ENCODE measurements around the gene LSAMP. TPM values are rescaled to one million over a fixed set of nuclear protein-coding genes. Genes with fewer than 3 reads are reported as not detected.

LSAMP gene
- total RNA-seq, 2 donors from 2014 or later: 1.9 to 5.4 TPM

DNA sequence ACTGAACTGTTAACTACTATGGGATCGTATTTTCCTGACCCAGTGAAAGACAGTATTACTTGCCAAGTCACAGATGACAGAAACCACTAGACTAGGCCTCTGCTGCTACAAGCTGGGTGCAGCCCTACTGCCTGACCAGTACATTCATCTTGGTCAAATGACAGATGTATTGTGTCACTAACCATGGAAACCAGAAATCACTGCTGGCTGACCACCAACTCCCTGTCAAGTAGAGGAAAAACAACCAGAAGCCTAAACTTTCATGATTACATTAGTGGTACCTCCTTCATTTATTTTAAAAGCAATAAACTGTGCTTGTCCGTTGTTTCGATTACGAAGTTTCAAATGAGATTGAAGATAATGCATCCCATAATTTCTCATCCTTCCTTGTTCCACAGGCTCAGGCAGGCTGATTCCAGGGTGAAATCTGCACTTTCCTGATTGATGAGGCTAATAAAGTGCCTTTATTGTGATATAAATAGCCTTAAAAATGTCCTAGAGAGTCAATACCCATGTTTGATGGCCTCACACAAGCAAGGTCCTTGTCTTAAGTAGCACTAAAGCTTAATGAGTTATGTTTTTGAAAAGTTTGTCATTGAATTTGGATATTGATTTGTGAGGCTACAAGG, 309.7 kb downstream of the LSAMP start:
- TF ChIP-seq, protein P1, sequence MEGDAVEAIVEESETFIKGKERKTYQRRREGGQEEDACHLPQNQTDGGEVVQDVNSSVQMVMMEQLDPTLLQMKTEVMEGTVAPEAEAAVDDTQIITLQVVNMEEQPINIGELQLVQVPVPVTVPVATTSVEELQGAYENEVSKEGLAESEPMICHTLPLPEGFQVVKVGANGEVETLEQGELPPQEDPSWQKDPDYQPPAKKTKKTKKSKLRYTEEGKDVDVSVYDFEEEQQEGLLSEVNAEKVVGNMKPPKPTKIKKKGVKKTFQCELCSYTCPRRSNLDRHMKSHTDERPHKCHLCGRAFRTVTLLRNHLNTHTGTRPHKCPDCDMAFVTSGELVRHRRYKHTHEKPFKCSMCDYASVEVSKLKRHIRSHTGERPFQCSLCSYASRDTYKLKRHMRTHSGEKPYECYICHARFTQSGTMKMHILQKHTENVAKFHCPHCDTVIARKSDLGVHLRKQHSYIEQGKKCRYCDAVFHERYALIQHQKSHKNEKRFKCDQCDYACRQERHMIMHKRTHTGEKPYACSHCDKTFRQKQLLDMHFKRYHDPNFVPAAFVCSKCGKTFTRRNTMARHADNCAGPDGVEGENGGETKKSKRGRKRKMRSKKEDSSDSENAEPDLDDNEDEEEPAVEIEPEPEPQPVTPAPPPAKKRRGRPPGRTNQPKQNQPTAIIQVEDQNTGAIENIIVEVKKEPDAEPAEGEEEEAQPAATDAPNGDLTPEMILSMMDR (IDR thresholded peaks at IDR 0.05): no peak
- Histone ChIP-seq H3K27me3 (replicated peaks; ENCODE audit: insufficient read depth) (no peaks in the 10 kb centered on the region), H3K9me3 (no peaks in the 10 kb centered on the region), H3K4me1 (ENCODE audit: control insufficient read depth in 1 of 2, low read depth in 2 of 2) (no peaks in the 10 kb centered on the region), H3K4me3 (no peak overlapping the region), H3K27ac (no peak overlapping the region), H3K36me3 (no peaks in the 10 kb centered on the region)
- ATAC-seq (ENCODE audit: insufficient number of reproducible peaks, low FRiP score, low read depth) (no peak), DNase-seq (ENCODE audit: low spot score) (no peak)

DNA sequence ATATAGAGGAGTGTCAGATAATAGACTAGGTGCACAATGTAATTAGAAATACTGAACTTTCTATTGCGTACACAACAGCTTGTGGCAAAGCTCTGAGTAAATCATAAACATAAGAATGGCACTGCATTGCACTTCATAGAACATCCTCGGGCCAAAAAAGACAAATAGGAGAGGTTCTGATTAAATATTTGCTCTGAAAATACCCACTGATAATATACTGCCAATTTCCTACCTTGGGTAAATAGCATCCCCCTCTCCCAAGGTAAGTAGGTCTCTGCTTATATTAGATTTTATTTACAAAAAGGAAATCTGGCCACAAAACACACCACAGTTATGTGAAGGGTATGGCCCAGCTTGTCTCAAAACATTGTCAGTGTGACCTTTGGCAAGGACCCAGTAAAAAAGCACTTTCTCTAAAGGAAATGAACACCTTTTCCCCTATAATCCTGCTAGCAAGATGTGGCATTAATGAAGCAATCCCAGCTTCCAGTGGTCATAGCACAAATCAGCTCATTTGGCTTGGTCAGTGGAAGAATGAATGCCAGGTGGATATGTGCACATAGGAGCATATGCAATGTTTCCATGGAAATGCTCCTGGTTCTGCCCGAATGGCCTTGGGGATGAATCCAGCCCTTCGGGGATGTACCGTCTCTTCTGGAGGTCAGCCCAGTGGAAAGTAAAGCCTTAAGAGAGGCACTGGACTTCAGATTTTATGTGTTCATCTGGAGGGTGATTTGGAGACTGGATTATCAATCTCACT, 315.9 kb downstream of the LSAMP start:
- no peak overlapping the region for H3K4me3 ChIP-seq
- DNase-seq (ENCODE audit: low spot score): no peak
- no peak overlapping the region for H3K27ac ChIP-seq
- no peaks in the 10 kb centered on the region for H3K27me3 ChIP-seq (replicated peaks; ENCODE audit: insufficient read depth)
- TF ChIP-seq, protein P1 (IDR thresholded peaks at IDR 0.05): no peak
- no peaks in the 10 kb centered on the region for H3K4me1 ChIP-seq (ENCODE audit: control insufficient read depth in 1 of 2, low read depth in 2 of 2)
- H3K36me3 ChIP-seq: no peaks in the 10 kb centered on the region
- no peak for ATAC-seq (ENCODE audit: insufficient number of reproducible peaks, low FRiP score, low read depth)
- no peaks in the 10 kb centered on the region for H3K9me3 ChIP-seq

- Histone ChIP-seq H3K27me3 (replicated peaks; ENCODE audit: insufficient read depth) (no peaks in the 10 kb centered on the region), H3K4me3 (no peak overlapping the region), H3K9me3 (no peaks in the 10 kb centered on the region), H3K36me3 (no peaks in the 10 kb centered on the region), H3K27ac (no peak overlapping the region), H3K4me1 (ENCODE audit: control insufficient read depth in 1 of 2, low read depth in 2 of 2) (no peaks in the 10 kb centered on the region)
- DNase-seq (ENCODE audit: low spot score) (no peak), ATAC-seq (ENCODE audit: insufficient number of reproducible peaks, low FRiP score, low read depth) (no peak)
- TF ChIP-seq, protein P1 (IDR thresholded peaks at IDR 0.05): no peak
These were observed 317.8 kb downstream of the LSAMP start for GRCh38 chr3:116127464-116127863.

DNA sequence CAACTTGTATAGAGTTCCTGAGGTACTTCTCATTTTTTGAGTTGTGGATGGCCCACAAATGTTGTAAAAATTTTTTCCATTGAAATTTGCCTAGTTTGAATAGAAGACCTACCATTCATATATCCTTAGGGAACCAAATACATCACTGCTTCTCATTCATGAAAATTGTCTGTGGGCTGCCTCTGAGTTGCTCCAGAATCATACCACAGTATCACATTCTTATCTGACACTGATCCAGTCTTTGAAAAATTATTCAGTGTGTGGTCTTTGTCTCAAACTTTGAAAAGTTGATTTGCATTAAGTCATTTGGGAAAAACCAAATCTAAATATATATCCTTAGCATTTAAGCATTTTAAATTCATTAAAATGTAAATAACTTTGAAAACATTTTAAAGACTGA, 321.1 kb downstream of the LSAMP start:
- no peaks in the 10 kb centered on the region for H3K9me3 ChIP-seq
- TF ChIP-seq, protein P1 (IDR thresholded peaks at IDR 0.05): no peak
- no peaks in the 10 kb centered on the region for H3K36me3 ChIP-seq
- DNase-seq (ENCODE audit: low spot score): no peak
- no peaks in the 10 kb centered on the region for H3K4me1 ChIP-seq (ENCODE audit: control insufficient read depth in 1 of 2, low read depth in 2 of 2)
- no peak overlapping the region for H3K27ac ChIP-seq
- no peak for ATAC-seq (ENCODE audit: insufficient number of reproducible peaks, low FRiP score, low read depth)
- no peaks in the 10 kb centered on the region for H3K27me3 ChIP-seq (replicated peaks; ENCODE audit: insufficient read depth)
- no peak overlapping the region for H3K4me3 ChIP-seq

- ATAC-seq (ENCODE audit: insufficient number of reproducible peaks, low FRiP score, low read depth): no peak
- Histone ChIP-seq H3K4me3 (no peak overlapping the region), H3K27ac (no peak overlapping the region), H3K36me3 (no peaks in the 10 kb centered on the region), H3K4me1 (ENCODE audit: control insufficient read depth in 1 of 2, low read depth in 2 of 2) (no peaks in the 10 kb centered on the region), H3K9me3 (no peaks in the 10 kb centered on the region), H3K27me3 (replicated peaks; ENCODE audit: insufficient read depth) (no peaks in the 10 kb centered on the region)
- TF ChIP-seq, protein P1 (IDR thresholded peaks at IDR 0.05): no peak
- no peak for DNase-seq (ENCODE audit: low spot score)
These were observed 326.7 kb downstream of the LSAMP start for GRCh38 chr3:116118475-116119169.
